Mesendoderm (in vitro differentiated cells): ENCODE measurements around the gene ABCC5.
"Not testable (repeated sequence)": the region's sequence is repeated elsewhere in the genome, so short reads cannot be mapped to it uniquely, and the experiment has no call there.

Experiments used
- DNase-seq: peaks from one replicate; pipeline ENCODE4 v3.0.0; 2013
- H2AK5ac ChIP-seq: 2 replicates; pipeline ENCODE4 v1.6.1; 2013; ENCODE audit warnings: low read length, inconsistent platforms
- H2BK120ac ChIP-seq: 2 replicates; pipeline ENCODE4 v1.6.1; 2013; ENCODE audit warnings: low read depth, mild to moderate bottlenecking, low read length, moderate library complexity, mixed read lengths
- H2BK15ac ChIP-seq: replicated peaks from 2 replicates; pipeline ENCODE4 v1.6.1; 2013; ENCODE audit warnings: low read depth, mild to moderate bottlenecking, moderate library complexity
- H2BK5ac ChIP-seq: 2 replicates; pipeline ENCODE4 v1.6.1; 2013; ENCODE audit warnings: low read length, inconsistent platforms
- H3K18ac ChIP-seq: 2 replicates; pipeline ENCODE4 v1.6.1; 2013; ENCODE audit warnings: mild to moderate bottlenecking, low read length, mixed read lengths
- H3K23ac ChIP-seq: one replicate; pipeline ENCODE4 v1.6.1; 2013; ENCODE audit warnings: low read length
- H3K27ac ChIP-seq: 2 replicates; pipeline ENCODE4 v1.5.1; 2013; ENCODE audit warnings: low read depth, mild to moderate bottlenecking, inconsistent platforms, low read length, moderate library complexity
- H3K27me3 ChIP-seq: 2 replicates; pipeline ENCODE4 v1.6.1; 2013; ENCODE audit warnings: low read length, control low read depth, mild to moderate bottlenecking, inconsistent platforms; ENCODE audit not compliant: insufficient read depth, poor library complexity
- H3K36me3 ChIP-seq: 2 replicates; pipeline ENCODE4 v1.6.1; 2013; ENCODE audit warnings: low read length, inconsistent platforms; ENCODE audit not compliant: control insufficient read depth, insufficient read depth
- H3K4ac ChIP-seq: one replicate; pipeline ENCODE4 v1.6.1; 2013; ENCODE audit warnings: low read depth, mild to moderate bottlenecking, low read length, moderate library complexity
- H3K4me1 ChIP-seq: 2 replicates; pipeline ENCODE4 v1.6.1; 2013; ENCODE audit warnings: low read depth, low read length, inconsistent platforms; ENCODE audit not compliant: control insufficient read depth
- H3K4me2 ChIP-seq: 2 replicates; pipeline ENCODE4 v1.6.1; 2013; ENCODE audit warnings: low read length
- H3K4me3 ChIP-seq: 2 replicates; pipeline ENCODE4 v1.5.1; 2013; ENCODE audit warnings: mild to moderate bottlenecking, low read length
- H3K56ac ChIP-seq: one replicate; pipeline ENCODE4 v1.6.1; 2013; ENCODE audit warnings: low read length
- H3K79me1 ChIP-seq: 2 replicates; pipeline ENCODE4 v1.6.1; 2013; ENCODE audit warnings: low read length, inconsistent platforms
- H3K79me2 ChIP-seq: 2 replicates; pipeline ENCODE4 v1.6.1; 2013; ENCODE audit warnings: mild to moderate bottlenecking, low read length; ENCODE audit not compliant: control insufficient read depth, insufficient read depth
- H3K9ac ChIP-seq: 2 replicates; pipeline ENCODE4 v1.6.1; 2013; ENCODE audit warnings: low read length, inconsistent platforms
- H4K5ac ChIP-seq: one replicate; pipeline ENCODE4 v1.6.1; 2013; ENCODE audit warnings: low read length
- H4K8ac ChIP-seq: one replicate; pipeline ENCODE4 v1.6.1; 2013; ENCODE audit warnings: low read depth, mild to moderate bottlenecking, control low read depth, low read length, moderate library complexity
- WGBS: extraction: QIAGEN DNeasy Blood & Tissue Kit; methylation state at CpG from one replicate; pipeline ENCODE4 v1.1.7; 2013; ENCODE audit warnings: low lambda C conversion rate, missing lambda C conversion rate; ENCODE audit not compliant: insufficient coverage; ENCODE audit errors: extremely low coverage; 5-methylcytosine and 5-hydroxymethylcytosine counted together

Gene ABCC5

DNA sequence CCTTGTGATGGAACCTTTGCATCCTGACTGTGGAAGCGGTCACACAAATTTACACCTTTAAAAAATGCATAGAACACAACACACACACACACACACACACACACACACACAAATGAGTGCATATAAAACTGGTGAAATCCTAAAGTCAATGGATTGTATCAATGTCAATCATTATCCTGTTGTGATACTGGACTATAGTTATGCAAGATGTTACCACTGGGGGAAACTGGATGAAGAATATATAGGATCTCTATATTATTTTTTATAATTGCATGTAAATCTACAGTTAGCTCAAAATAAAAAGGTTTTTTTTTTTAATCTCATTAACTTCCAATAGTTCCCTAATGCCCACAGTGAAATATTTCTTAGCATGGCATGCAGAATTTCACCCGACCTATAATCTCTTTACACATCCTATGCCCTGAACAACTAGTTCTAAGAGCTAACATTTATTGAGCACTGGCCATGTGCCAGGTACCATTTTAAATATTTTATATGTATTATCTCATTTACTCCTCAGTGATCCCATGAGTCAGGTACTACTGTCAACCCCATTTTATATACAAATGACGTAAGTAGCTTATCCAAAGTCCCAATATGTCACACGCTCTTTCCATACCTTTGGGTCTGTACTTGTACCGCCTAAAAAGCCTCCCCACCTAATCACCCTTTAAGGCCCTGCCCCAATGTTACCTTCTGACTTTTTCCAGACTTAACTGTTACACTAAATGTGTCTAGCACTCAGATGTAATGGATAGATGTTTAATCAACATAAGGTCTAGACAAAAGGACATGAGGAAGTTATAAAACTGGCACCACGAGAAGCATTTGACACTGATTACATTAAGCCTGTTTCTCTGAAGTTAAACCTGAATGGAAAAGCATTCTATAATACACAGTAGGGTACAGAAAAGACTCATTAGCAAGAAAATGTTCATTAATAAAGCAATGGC, 5.5 kb downstream of the ABCC5 start:
- no peak overlapping the region for H3K4ac ChIP-seq
- H3K4me1 ChIP-seq = peaks cover 14% of the 10 kb centered on the region
- no peak for DNase-seq
- H2AK5ac ChIP-seq = no peak overlapping the region
- H2BK120ac ChIP-seq = no peak overlapping the region
- H3K27me3 ChIP-seq = no peaks in the 10 kb centered on the region
- H4K5ac ChIP-seq = no peak overlapping the region
- H3K9ac ChIP-seq = no peak overlapping the region
- H3K36me3 ChIP-seq = peaks cover 4% of the 10 kb centered on the region
- WGBS = no CpG with 5 or more reads among the region's 6 CpGs
- no peak overlapping the region for H3K4me2 ChIP-seq
- no peak overlapping the region for H3K27ac ChIP-seq
- H2BK5ac ChIP-seq = no peak overlapping the region
- H4K8ac ChIP-seq = no peak overlapping the region
- no peak overlapping the region for H3K23ac ChIP-seq
- peaks cover 18% of the 10 kb centered on the region for H3K79me1 ChIP-seq
- no peak overlapping the region for H3K4me3 ChIP-seq
- no peak overlapping the region for H2BK15ac ChIP-seq
- peaks cover 18% of the 10 kb centered on the region for H3K79me2 ChIP-seq
- H3K18ac ChIP-seq = no peak overlapping the region
- H3K56ac ChIP-seq = no peak overlapping the region

GRCh38 chr3:184011230-184011876, 6.3 kb downstream of the ABCC5 start:
- Histone ChIP-seq H3K4me2 (no peak overlapping the region), H3K9ac (no peak overlapping the region), H3K56ac (no peak overlapping the region), H2BK120ac (no peak overlapping the region), H3K79me2 (peaks cover 10% of the 10 kb centered on the region), H3K23ac (no peak overlapping the region), H2BK15ac (no peak overlapping the region), H2AK5ac (no peak overlapping the region), H4K8ac (no peak overlapping the region), H3K4me3 (no peak overlapping the region), H3K36me3 (peaks cover 2% of the 10 kb centered on the region), H4K5ac (no peak overlapping the region), H3K4me1 (peaks cover 7% of the 10 kb centered on the region), H3K18ac (no peak overlapping the region), H3K27me3 (no peaks in the 10 kb centered on the region), H3K4ac (no peak overlapping the region), H2BK5ac (no peak overlapping the region), H3K27ac (no peak overlapping the region), H3K79me1 (peaks cover 11% of the 10 kb centered on the region)
- no CpG with 5 or more reads among the region's 4 CpGs for WGBS
- DNase-seq = no peak

- H3K18ac ChIP-seq = no peak overlapping the region
- H3K27ac ChIP-seq = no peak overlapping the region
- no peaks in the 10 kb centered on the region for H3K79me2 ChIP-seq
- H3K9ac ChIP-seq = no peak overlapping the region
- DNase-seq = no peak
- no peak overlapping the region for H3K23ac ChIP-seq
- no peak overlapping the region for H2AK5ac ChIP-seq
- no peak overlapping the region for H2BK5ac ChIP-seq
- H3K36me3 ChIP-seq = peaks cover 2% of the 10 kb centered on the region
- WGBS = no CpG with 5 or more reads among the region's 3 CpGs
- H4K5ac ChIP-seq = no peak overlapping the region
- H3K27me3 ChIP-seq = no peaks in the 10 kb centered on the region
- no peak overlapping the region for H2BK15ac ChIP-seq
- H2BK120ac ChIP-seq = no peak overlapping the region
- H4K8ac ChIP-seq = no peak overlapping the region
- H3K56ac ChIP-seq = no peak overlapping the region
- H3K79me1 ChIP-seq = peaks cover 6% of the 10 kb centered on the region
- H3K4ac ChIP-seq = no peak overlapping the region
- H3K4me3 ChIP-seq = no peak overlapping the region
- H3K4me1 ChIP-seq = peaks cover 3% of the 10 kb centered on the region
- no peak overlapping the region for H3K4me2 ChIP-seq
Observed at GRCh38 chr3:184008161-184008560, 9.5 kb downstream of the ABCC5 start.

- not testable (repeated sequence) for H3K79me2 ChIP-seq, H3K27ac ChIP-seq, H3K56ac ChIP-seq, H2AK5ac ChIP-seq, H3K18ac ChIP-seq, H2BK15ac ChIP-seq, H3K4me3 ChIP-seq, H4K8ac ChIP-seq, H3K36me3 ChIP-seq, H4K5ac ChIP-seq, H3K4me1 ChIP-seq, H3K23ac ChIP-seq, H2BK5ac ChIP-seq, H3K4me2 ChIP-seq, H3K4ac ChIP-seq, H3K79me1 ChIP-seq, H3K9ac ChIP-seq, H3K27me3 ChIP-seq, DNase-seq
- no CpG with 5 or more reads among the region's 11 CpGs for WGBS
- peak overlapping the region; percentile 28 for H2BK120ac ChIP-seq
Observed at GRCh38 chr3:184007143-184007813, 10.4 kb downstream of the ABCC5 start.

GRCh38 chr3:184005941-184006507, 11.7 kb downstream of the ABCC5 start:
- no peak overlapping the region for H3K9ac ChIP-seq
- H3K23ac ChIP-seq = no peak overlapping the region
- no CpG with 5 or more reads among the region's 11 CpGs for WGBS
- H3K27ac ChIP-seq = peak overlapping the region; percentile 43
- no peak overlapping the region for H3K56ac ChIP-seq
- H3K18ac ChIP-seq = peak overlapping the region; percentile 64
- H3K4me2 ChIP-seq = no peak overlapping the region
- peaks cover 6% of the 10 kb centered on the region for H3K4me1 ChIP-seq
- H3K79me2 ChIP-seq = peaks cover 6% of the 10 kb centered on the region
- no peak overlapping the region for H2BK5ac ChIP-seq
- no peak overlapping the region for H2BK120ac ChIP-seq
- DNase-seq = peak; percentile 80
- no peak overlapping the region for H2AK5ac ChIP-seq
- no peaks in the 10 kb centered on the region for H3K27me3 ChIP-seq
- H3K36me3 ChIP-seq = no peaks in the 10 kb centered on the region
- peaks cover 4% of the 10 kb centered on the region for H3K79me1 ChIP-seq
- H4K8ac ChIP-seq = no peak overlapping the region
- H2BK15ac ChIP-seq = no peak overlapping the region
- H3K4me3 ChIP-seq = no peak overlapping the region
- H3K4ac ChIP-seq = no peak overlapping the region
- H4K5ac ChIP-seq = no peak overlapping the region
